Measurements from ENCODE around the gene DAB1.
"Not testable (repeated sequence)": the region's sequence is repeated elsewhere in the genome, so short reads cannot be mapped to it uniquely, and the experiment has no call there.

GRCh38 chr1:57343298-57343915 is 80.5 kb downstream of the DAB1 start:
- TF ChIP-seq CTCF (conservative IDR thresholded peaks at IDR 0.05 in 1 of 2, IDR thresholded peaks at IDR 0.05 in 1 of 2; ENCODE audit: extremely low read depth in 1 of 2, insufficient read depth in 1 of 2, low read depth in 1 of 2, low read length in 2 of 2); EZH2 (IDR thresholded peaks at IDR 0.05; ENCODE audit: borderline replicate concordance, low read length): not testable (repeated sequence)
